ENCODE measurements around the gene F2R.
"Not testable (repeated sequence)": the region's sequence is repeated elsewhere in the genome, so short reads cannot be mapped to it uniquely, and the experiment has no call there.

Gene F2R

DNA sequence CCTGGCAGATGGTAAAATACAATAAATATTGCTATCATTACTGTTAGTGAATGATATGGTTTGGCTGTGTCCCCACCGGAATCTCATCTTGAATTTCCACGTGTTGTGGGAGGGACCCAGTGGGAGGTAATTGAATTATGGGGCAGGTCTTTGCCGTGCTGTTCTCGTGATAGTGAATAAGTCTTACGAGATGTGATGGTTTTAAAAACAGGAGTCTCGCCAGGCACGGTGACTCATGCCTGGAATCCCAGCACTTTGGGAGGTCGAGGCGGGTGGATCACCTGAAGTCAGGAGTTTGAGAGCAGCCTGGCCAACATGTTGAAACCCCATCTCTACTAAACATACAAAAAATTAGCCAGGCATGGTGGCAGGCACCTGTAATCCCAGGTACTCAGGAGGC lies 45.2 kb downstream of the F2R start:
- DNase-seq: not testable (repeated sequence)

DNA sequence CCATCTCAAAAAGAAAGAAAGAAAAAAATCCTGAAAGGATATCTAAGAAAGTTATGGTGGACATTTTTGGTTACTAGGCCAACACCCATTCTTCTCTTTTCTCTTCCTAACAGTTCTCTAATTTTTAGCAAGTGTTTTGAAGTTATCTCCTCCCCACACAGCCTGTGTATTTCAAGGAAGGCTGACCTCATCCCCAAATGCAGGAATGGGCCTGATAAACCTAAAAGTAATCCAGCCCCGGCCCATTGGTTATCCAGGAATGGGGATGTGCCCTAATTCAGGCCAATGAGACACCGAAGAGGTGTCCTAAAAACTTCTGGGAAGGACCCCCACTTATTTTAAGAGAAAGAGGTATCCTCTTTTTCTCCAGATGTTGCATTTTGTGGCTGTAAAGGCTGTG lies 46.6 kb downstream of the F2R start:
- no peak for DNase-seq

DNA sequence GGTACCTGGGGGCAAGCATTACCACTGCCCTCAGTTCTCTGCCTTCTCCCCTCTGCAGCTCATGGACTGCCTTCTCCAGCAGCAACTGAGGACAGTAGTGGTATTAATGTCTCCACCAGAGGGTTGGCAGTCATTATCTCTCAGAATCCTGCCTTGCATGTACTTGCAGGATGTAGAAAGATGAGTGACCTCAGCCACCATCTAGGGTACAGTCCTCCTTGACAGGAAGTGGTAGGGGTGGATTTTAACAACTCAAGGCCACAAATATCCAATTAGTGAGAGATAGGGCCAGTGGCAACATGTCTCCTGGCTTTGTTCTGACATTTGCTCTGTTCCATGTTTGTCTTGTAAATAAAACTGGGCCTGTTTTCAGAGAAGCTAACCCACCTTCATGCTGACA lies 47.2 kb downstream of the F2R start:
- DNase-seq: no peak

DNA sequence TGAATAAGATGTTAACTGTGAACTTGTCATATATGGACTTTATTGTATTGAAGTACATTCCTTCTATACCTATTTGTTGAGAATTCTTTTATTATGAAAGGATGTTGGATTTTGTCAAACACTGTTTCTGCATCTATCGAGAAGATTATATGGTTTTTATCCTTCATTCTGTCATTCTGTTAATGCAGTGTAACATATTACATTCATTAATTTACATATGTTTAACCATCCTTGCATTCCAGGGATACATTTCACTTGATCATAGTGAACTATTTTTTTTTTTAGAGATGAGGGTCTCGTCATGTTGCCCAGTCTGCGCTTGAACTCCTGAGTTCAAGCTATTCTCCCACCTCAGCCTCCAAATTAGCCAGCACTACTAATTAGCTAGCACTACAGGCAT lies 48.4 kb downstream of the F2R start:
- no peak for DNase-seq

DNA sequence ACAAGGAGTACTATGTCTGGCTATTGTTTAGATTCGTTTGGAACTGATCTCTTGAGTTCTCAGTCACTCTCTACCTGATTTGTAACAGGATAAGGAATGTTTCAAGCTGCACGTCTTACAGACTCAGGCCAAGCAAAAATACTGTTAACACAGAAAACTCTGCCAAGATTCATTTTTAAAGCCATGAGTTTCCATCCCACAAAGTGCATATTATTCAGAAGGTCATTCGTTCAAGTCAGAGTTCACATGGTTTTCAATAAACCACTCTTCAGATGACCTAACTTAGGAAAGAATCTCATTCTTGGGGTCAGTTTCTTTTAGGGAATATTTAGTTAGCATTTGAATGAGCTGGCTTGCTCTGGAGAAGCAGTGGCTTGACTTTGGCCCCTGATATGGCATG lies 49.3 kb downstream of the F2R start:
- DNase-seq: no peak

- no peak for DNase-seq
These were observed 50.8 kb downstream of the F2R start for GRCh38 chr5:76766746-76767145.

- DNase-seq: not testable (repeated sequence)
These were observed 55.1 kb downstream of the F2R start for GRCh38 chr5:76771041-76771440.

DNA sequence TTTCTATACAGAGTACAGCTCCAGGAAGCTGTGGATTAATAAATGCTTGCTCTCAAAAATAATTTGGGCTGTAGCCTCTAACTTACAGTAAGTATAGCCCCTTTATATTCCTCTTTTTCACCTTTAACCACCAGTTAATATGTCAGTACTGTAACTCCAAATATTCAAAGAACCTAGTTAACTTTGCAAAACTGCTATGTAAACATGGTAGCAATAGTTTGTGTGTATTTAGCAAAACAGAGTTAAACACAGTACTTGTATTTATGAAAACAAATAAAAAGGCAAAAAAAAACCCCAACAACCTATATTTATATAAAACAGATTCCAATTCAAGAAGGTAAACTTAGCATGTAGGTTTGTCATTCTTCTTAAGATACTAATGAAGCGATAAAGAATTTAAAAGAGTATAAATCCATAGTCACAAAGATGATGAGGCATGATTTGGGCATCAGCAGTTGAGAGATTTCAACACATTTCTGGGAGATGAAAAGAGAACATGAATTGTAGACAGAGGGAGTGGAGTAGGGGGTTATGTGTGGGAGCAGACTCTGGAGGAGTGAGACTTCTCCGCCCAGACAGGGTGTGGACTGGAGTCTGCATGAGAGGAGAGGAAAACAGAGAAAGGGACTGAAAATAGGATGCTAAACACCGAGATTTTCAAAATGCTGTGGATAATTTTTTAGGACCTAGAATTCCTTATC lies 55.9 kb downstream of the F2R start:
- no peak for DNase-seq

DNA sequence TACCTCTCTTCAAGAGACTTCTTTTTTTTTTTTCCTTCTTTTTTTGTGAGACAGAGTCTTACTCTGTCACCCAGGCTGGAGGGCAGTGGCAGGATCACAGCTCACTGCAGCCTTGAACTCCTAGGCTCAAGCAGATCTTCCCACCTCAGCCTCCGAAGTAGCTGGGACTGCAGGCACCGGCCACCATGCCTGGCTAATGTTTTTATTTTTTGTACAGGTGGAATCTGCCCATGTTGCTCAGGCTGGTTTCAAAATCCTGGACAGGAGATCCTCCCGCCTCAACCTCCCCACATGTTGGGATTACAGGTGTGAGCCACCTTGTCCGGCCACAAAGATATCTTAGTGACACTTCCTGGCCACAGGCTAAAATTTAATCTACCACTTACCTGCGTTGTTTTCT lies 60.0 kb downstream of the F2R start:
- no peak for DNase-seq

- no peak for DNase-seq
These were observed 60.5 kb downstream of the F2R start for GRCh38 chr5:76776391-76776790.

- not testable (repeated sequence) for DNase-seq
These were observed 64.7 kb downstream of the F2R start for GRCh38 chr5:76780616-76781015.

GRCh38 chr5:76781775-76782174 lies 65.8 kb downstream of the F2R start:
- no peak for DNase-seq

GRCh38 chr5:76782444-76782843 lies 66.5 kb downstream of the F2R start:
- DNase-seq: no peak
